8988T (cell line): ENCODE measurements around the gene PXDC1.

Experiments used
- DNase-seq: peaks from one replicate; pipeline ENCODE4 v3.0.0; 2011

The PXDC1 gene

DNA sequence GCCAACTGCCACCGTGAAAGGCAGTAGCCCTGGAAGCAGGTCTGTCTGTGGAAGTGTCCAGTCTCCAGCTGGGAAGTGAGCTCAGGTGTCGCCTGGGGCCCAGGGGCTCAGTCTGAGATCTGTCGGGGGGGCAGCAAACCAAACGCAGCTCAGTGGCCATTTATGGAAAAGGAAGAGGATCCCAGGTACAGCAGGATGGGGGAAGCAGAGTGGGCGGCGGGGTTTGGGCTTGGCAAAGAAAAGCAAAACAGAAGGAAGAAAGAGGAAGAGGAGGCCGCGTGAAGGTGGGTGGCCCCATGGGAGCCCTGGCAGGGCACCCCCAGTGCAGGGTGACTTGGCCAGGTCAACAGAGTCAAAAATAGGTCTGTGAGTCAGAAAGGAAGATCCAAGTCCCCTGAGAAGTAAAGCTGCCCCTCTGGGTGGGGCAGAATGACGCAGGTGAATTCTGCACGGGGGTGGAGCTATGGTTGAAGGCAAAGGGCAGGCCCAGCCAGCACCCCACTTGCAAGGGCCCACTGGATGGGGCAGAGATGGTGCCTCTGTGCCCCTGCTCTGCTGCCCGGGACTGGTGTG is 5.3 kb downstream of the PXDC1 start:
- DNase-seq: no peak

DNA sequence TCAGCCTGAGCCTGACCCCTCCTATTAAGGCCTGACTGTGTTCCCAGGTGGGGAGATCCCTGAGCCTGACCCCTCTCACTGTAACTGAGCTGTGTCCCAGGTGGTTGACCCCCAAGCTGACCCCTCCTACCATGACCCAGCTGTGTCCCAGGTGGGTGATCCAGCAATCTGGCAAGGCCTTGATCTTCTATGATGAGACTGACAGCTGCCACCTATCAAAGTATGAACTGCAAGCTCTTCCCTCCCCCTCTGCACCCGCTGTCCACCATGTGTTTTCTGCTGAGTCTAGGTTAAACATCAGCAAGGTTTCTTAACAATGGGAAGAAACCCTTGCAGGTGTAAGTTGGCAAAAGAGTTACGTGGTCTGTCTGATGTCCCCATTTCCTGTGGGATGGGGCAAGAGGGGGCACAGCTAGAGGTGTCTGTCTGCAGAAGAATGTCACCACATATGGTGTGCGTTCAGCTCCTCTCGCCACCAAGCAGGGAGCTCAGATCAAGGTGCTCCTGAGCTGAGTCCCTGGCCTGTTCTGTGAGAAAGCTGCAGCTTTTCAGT is 5.9 kb downstream of the PXDC1 start:
- DNase-seq: no peak

DNA sequence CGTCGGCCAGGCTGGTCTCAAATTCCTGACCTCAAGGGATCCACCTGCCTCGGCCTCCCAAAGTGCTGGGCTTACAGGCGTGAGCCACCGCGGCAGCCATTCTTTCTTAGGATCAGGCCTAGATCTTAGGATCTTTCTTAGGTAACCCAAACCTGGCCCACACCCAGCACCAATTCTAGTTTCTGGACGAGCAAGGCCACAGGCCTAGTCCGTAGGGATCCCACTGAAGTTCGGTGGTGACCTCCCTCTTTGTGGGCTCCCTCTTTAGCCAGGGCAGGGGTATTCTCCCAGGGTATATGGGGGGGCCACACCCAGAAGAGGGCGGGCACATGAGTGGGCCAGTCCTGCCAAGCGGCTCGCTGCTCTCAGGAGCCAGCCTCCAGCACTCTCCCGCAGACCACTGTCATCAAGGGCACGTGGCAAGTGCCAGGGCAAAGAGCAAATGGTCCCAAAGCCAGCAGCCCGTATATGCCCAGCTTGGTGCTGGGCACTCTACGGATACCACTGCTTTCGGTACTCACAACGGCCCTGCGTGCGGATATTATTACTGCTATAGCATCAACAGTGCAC is 6.5 kb downstream of the PXDC1 start:
- no peak for DNase-seq

DNA sequence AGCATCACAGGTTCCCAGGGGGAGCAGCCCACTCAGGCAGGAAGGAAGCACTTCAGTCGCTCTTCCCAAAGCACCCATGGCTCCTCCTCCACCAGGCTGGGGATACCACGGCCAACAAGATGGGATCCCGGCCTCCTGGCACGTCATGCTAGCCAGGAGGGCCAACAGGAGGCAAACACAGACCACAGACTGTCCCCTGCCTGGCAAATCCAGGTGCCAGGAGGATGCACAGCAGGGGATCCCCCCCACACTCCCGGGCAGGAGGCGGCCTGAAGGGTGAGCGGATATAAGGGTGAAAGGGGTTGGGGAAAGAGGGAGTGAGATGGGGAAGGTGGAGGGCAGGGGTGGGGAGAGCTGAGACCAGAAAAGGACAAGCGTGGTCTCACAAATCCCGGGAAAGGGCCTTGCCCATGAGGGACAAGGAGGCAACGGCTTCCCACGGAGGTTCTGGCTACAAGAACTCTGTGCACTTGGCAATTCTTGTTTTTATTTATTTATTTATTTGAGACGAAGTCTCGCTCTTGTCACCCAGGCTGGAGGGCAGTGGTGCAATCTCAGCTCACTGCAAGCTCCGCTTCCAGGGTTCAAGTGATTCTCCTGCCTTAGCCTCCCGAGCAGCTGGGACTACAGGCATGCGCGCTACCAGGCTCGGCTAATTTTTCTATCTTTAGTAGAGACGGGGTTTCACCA is 7.2 kb downstream of the PXDC1 start:
- no peak for DNase-seq

DNA sequence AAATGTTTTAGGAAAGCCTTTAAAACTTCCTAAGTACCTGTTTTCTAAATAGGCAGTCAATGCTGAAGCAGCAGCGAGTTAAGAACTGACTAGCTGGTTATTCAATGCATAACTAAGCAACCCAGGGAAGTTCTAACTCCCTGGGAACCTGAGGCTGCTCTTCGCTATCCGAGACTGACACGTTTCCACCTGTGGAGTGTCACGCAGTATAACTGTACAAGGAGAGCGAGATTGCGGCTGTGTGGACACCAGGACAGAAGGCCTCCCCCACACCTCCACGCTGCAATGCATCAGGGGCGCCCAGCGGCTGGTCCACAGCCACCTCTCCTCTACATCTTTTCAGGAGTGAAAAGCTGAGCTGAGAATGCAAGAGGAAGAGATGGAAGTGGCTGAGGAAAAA is 8.0 kb downstream of the PXDC1 start:
- no peak for DNase-seq

DNA sequence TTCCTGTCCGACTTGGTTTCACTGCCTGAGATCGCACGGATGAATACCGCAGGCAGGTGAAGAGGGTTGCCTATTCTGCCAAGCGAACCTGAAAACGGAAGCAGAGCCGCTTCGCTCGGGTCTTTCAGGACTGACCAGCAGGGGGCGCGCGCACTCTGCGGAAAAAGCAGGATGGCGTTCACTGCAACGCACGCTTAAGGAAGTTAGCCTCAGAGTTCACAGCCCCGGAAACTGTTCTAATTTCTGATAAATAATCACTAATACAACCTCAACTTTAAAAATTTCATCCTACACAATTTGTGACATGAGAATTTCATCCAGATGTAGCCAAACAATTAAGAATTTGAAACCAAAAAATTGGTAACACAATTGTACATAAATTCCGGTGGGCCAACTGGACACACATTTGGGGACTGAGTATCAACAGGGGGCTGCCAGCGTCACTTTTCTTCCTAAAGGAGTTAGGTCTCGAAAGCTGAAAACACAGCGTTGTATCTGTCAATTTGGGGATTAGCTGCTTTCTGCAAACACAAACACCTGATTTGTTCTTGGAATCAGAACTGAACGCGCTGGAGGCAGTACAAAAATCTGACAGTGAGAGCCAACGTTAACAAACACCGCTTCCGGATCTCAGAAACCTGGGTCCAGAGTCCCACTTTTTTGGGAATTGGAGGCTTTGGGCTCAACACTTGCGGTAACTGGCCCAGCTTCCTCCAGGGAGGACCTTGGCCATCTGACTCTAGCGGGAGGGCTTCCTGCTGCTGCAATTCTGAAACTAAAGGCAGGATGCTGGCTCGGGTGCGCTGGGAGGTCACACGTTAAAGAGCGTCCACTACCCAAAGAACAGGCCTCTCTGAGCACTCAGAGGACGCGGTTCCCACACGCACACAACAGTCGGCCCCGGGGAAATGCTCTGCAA is 8.8 kb downstream of the PXDC1 start:
- DNase-seq: peak; percentile 58

DNA sequence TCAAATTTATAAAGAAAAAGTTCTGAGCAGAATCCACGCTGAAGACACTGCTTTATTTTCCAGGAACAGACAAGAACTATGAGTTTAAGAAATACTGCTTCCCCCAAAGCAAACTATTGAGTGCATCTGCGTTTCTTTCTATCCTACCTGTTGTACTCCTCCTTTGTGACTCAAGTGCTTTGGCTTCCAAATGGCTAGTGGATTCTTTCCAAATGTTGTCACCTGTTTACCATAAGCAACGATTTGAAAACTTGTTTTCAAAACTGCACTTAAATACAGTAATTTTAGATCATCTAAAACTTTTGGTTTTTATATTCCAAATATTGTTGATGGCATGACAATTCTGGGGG is 9.5 kb downstream of the PXDC1 start:
- DNase-seq: no peak

DNA sequence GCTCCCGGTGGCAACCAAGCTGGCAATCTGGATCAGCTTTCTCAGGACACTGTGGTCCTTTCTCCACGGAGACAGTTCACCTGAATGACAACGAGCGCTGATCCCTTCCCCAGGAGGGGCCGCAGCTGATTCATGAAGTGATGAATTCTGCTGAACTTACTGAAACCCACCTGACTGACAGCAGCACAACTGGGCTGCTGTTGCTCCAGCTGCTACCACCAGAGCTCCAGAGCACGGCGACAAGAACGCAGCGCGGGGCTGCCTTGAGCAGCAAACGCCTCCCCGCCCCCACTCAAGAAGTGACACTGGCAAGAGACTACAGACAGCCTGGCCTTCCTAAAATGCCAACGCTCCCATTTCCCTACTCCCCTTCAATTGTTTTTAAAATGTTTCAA is 10.0 kb downstream of the PXDC1 start:
- DNase-seq: no peak

DNA sequence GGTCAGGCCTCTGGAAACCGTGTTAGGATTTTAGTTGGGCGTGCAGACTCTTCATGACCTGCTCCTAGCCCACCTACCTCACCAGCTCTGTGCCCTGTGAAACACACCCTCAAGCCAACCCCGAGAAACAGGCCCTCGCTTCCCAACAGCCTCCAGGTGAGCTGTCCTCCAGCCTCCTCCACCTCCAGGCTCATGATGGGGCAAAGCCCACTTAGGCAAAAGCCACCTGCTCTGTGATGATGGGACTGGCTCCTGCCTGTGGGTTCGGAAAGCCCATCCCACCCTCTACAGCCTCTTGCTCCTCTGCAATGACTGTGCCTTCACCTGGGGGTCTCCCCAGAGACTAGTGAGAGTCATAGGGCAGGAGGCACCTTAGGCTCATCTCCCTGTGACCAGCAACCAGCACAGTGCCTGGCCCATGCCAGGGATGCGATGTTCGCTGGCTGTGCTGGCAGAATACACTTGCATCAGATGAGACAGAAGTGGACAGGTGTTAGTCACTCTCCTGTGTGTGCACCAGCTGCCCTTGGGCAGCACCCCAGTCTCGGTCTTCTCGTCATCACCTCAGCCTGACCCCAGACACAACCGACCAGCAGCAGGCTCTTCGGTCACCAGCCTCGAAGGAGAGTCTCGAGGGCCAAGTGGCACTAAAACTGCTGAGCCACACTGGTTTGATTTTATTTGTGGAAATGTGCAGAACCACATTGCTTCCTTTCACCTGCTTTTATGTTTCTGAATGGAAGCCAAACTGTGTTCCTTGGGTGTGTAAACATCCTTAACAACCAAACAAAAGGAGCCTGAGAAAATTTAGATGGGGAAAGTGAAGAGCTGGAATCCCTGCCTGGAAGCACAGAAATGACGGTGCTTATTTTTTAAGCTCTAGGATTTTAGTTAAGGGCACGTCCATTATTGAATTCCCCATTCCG is 10.7 kb downstream of the PXDC1 start:
- no peak for DNase-seq

DNA sequence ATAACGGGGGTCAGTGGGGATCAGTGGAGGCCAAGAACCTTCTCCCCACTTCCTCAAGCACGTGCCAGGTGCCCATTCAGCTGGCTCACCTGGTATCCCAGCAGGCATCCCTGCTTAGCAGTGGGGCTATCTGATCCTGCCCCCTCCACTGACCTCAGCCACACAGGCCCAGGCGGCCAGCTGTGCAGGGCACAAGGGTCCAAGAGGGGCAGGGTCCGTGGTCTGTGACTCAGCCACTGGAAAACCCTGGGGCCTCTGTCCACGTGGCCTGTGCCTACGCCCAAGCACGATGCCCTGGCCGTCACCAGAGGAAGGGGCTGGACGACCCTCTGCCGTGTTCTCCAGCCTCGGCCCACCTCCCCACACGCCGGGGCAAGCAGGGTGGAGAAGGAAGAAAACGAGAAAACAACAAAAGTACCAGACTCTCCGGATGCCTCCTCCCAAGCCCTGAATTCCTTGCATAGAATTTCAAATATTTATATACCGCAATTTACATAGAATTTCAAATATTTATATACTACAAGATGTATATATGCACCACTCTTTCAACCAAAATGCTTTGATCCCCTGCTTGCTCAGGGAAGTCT is 12.1 kb downstream of the PXDC1 start:
- DNase-seq: no peak

DNA sequence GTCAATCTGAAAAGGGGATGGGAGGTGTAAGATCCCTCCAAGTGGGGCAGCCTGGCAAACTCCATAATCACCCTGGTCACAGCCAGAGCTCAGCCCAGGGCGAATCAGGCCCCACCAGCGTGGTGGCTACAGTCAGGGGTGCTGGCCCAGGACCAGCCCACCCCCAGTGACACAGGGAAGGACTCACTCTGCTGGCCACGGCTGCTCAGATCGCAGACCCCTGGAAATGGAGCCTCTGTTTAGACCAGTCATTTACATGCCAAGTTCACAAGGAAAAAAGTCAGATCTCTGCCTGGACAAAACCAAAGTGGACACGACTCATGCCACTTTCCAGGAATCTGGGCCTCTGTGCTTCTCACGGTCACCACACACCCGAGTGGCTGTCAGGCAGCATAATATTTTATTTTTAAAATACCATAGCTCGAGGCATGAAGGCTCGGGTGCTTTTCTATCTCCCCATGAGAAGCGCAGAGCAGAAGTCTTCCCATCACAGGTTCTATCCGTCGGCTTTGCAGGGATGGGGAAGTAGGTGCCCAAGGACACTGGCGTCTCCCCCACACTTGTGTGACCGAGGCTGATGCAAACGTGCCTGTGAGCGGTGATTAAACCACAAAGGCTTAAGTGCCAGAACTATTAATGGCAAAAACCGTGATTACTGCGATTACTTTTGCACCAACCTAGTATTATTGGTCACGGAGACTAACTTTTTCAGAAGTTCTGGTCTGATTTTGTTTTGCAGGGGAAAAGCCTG is 13.0 kb downstream of the PXDC1 start:
- DNase-seq: no peak

DNA sequence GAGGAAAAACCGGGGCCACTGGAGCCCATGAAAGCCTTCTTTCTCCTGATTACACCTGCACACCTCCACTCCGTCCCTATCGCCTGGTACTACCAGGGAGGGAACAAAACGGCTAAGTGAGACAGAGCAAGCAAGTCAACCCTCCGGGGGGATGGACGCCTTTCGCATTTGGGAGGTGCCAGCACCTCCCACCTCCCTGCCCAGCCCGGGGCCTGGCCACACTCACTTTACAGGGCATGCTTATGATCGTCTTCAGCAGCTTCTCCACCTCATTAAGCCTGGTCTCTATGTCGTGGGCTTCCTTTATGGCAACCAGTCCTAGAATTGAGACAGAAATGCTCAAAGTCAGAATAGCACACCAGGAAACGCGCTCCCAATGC is 13.7 kb downstream of the PXDC1 start:
- no peak for DNase-seq

DNA sequence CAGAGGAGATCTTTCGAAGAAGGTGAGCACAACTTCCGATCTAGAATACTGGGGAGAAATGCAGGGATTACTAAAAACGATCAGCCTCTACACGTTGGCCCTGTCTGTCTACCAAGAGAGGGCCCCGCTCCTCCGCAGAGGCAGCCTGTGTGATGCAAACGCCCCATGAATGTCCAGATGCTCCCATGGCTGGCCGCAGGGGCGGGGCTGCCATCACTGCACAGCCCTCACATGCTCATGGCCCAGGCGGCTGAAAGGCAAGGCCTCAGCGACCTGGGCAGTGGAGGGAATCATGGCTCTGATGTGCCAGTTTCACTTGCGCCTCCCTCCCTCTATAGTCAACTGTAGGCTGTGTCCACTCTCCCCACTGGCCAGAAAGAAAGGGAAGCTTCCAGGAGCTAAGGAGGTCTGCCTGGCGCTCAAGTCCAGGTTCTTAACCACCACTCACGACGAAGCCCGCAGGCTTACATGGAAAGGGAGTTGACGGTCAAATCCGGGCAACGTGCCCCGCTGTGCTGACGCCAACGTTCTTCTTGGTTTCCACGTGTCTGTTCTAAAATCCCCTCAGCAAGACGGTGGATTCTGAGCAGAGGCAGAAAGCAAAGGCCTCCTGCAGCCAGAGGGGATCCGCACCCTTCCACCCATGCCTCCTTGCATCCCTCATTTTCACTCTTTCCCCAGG is 14.2 kb downstream of the PXDC1 start:
- DNase-seq: no peak

DNA sequence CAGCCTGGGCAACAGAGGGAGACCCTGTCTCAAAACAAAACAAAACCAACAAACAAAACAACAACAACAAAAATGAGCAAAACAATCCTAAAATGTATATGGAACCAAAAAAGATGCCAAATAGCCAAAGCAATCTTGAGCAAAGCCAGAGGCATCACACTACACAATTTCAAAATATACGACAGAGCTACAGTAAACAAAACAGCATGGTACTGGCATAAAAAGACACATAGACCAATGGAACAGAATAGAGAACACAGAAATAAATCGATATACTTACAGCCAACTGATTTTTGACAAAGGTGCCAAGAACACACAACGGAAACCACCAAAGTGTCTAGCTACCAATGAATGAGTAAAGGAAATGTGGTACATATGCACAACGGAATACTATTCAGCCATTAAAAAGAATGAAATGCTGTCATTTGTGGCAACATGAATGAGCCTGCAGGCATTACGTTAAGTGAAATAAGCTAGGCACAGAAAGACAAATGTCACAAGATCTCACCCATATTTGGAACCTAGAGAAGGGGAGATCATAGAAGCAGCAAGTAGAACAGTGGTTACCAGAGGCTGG is 16.4 kb downstream of the PXDC1 start:
- no peak for DNase-seq

DNA sequence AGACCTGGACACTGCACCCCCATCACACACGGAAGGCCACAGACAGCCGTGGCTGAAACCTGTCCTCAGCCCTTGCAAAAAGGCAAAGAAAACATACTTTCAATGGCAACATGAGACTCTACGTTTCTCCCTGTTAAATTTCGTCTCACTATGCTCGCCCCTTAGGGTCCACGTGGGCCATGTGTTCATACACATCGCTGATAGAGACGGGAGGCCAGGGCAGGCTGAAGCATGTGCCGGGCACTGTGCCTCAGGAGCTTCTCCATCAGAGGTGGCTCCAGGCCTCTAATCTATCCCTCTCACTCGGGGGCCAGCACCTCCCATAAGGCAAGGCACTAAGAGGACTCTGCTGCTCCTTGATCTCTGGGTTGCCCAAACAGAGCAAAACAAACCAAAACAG is 17.5 kb downstream of the PXDC1 start:
- no peak for DNase-seq

DNA sequence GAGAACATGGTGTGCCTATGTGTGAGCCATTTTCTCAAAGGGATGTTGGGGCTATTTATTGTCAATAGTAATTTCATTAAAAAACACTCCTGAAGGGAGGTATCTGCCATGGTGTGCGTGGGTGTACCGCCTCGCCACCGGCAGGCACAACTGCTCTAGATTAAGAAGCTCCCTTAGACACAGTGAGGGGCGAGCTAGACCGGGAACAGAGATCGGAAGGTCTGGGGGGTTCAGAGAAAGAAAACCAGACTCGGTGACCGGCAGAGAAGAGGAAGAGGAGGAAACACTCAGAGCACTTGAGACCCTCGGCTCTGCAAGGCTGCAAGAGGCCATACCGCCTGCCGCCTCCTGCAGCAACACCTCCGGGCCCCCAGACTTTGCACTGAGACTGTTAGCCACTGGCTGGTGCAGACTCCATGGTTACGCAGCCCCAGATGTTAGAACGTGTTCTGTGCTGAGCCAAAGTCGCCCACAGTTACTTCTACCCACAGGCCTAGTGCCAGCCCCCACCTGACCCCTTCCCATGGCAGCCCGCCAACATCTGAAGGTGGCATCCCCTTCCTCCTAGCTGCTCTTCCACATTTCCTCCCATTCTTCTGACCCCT is 18.1 kb downstream of the PXDC1 start:
- DNase-seq: no peak

DNA sequence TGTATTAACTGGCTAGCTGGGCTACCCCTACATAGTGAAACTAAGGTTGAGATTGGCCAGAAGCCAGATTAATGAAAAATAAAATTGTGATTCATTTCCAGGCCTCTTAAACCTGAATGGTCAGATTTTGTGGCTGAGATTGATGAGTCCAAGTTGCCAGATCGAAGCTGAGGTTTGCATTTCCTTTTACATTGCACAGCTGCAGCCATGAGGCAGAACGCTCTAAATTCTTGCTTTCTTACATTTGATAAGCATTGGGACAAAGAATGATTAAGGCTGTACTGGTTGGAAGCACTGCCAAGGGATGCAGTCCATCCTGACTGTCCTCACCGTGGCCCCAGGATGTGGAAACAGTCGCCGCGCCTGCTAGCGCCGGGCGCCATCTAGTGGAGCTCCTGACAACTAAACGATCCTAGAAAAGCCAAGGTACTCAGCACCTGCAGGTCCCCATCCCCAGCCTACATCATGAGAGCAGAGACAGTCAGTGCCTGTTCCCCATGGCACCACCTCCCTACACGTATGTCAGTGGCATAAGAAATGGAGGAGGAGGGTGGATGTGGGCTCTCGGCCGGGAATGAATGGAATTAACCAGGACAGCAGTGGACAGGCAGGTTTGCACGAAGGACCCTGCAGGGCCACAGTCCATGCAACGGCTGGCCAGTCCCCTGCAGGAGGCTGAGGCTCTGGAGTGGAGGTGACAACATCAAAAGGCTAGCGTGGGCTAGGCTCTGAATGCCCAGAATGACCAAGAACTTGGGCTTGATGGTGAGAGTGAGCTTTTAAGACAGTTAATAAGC is 19.0 kb downstream of the PXDC1 start:
- DNase-seq: peak; percentile 69

DNA sequence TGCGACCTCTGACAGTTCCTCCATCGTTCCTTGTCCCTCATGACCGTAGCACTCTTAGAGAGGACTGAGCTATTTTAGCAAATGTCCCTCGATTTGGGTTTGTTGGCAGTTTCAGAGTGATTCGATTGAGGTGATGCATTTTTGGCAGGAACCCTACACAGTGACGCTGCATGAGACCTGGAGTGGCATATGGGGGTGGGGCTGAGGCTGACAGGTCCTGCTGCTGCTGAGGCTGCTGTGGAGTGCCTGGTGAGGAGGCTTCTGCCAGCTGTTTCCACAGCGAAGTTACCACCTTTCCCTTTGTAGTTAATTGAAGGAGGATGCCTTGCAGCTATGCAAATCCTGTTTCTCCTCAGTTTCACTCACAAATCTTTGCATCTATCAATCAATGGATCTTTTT is 19.8 kb downstream of the PXDC1 start:
- DNase-seq: no peak
